Measurements from ENCODE around the gene SOBP.

GRCh38 chr6:107683183-107683582 lies 193.3 kb downstream of the SOBP start:
- no peak for TF ChIP-seq CTCF (IDR thresholded peaks at IDR 0.05)
- TF ChIP-seq EZH2 (IDR thresholded peaks at IDR 0.05; ENCODE audit: borderline replicate concordance, insufficient read depth, low read depth, low read length, poor library complexity, severe bottlenecking), result no peak
